ENCODE measurements around the gene GET4.
A peak's percentile ranks its signal among the peaks of the same experiment; 100 is the strongest.
"Not testable (repeated sequence)": the region's sequence is repeated elsewhere in the genome, so short reads cannot be mapped to it uniquely, and the experiment has no call there.

The GET4 gene

GRCh38 chr7:931871-932650, 55.7 kb downstream of the GET4 start:
- DNase-seq, result no peak

- DNase-seq, result no peak
These were observed 56.3 kb downstream of the GET4 start for GRCh38 chr7:932651-932975.

- no peak for DNase-seq
These were observed 58.3 kb downstream of the GET4 start for GRCh38 chr7:934469-935163.

- no peak for DNase-seq
These were observed 59.0 kb downstream of the GET4 start for GRCh38 chr7:935164-935873.

- no peak for DNase-seq
These were observed 59.6 kb downstream of the GET4 start for GRCh38 chr7:935874-936385.

GRCh38 chr7:936386-937054, 60.2 kb downstream of the GET4 start:
- peak; percentile 88 for DNase-seq

- DNase-seq, result no peak
These were observed 61.6 kb downstream of the GET4 start for GRCh38 chr7:937856-938484.

GRCh38 chr7:938546-939185, 62.3 kb downstream of the GET4 start:
- no peak for DNase-seq

- no peak for DNase-seq
These were observed 63.5 kb downstream of the GET4 start for GRCh38 chr7:939843-940242.

GRCh38 chr7:940599-941408, 64.5 kb downstream of the GET4 start:
- DNase-seq, result peak; percentile 16

GRCh38 chr7:943793-944192, 67.4 kb downstream of the GET4 start:
- not testable (repeated sequence) for DNase-seq

GRCh38 chr7:944744-945143, 68.4 kb downstream of the GET4 start:
- DNase-seq, result no peak

- no peak for DNase-seq
These were observed 68.8 kb downstream of the GET4 start for GRCh38 chr7:945147-945555.

GRCh38 chr7:945556-946255, 69.4 kb downstream of the GET4 start:
- peak; percentile 63 for DNase-seq

Measured in NCI-H226 (cell line).